ENCODE data around the gene HLA-DQA2. TPM values are rescaled to one million over a fixed set of nuclear protein-coding genes. Genes with fewer than 3 reads are reported as not detected.

Gene HLA-DQA2
- total RNA-seq, 1 experiment from 2014 or later = not detected

Other genes starting within 250 kb of the HLA-DQA2 start
- gene HLA-DRB5, start 211.1 kb upstream of the HLA-DQA2 start, total RNA-seq (2014; rRNA removed; shearing (Covaris generic)) = not detected in 2 replicates
- not detected in 2 replicates for gene HLA-DRB1, start 151.5 kb upstream of the HLA-DQA2 start, total RNA-seq (2014; rRNA removed; shearing (Covaris generic))
- gene HLA-DQA1, start 104.0 kb upstream of the HLA-DQA2 start, total RNA-seq (2014; rRNA removed; shearing (Covaris generic)) = not detected in 2 replicates
- gene HLA-DQB1, start 74.7 kb upstream of the HLA-DQA2 start, total RNA-seq (2014; rRNA removed; shearing (Covaris generic)) = not detected in 2 replicates
- not detected in 2 replicates for gene HLA-DQB2, start 22.1 kb downstream of the HLA-DQA2 start, total RNA-seq (2014; rRNA removed; shearing (Covaris generic))
- gene HLA-DOB, start 75.6 kb downstream of the HLA-DQA2 start, total RNA-seq (2014; rRNA removed; shearing (Covaris generic)) = 0.10 and 0.28 TPM in 2 replicates
- 17.1 and 17.4 TPM in 2 replicates for gene TAP2, start 97.3 kb downstream of the HLA-DQA2 start, total RNA-seq (2014; rRNA removed; shearing (Covaris generic))
- 0.18 and 0.33 TPM in 2 replicates for gene PSMB8, start 102.7 kb downstream of the HLA-DQA2 start, total RNA-seq (2014; rRNA removed; shearing (Covaris generic))
- 0.43 and 0.81 TPM in 2 replicates for gene TAP1, start 112.3 kb downstream of the HLA-DQA2 start, total RNA-seq (2014; rRNA removed; shearing (Covaris generic))
- 0.18 TPM in 1 of 2 replicates, not detected in the other for gene PSMB9, start 112.8 kb downstream of the HLA-DQA2 start, total RNA-seq (2014; rRNA removed; shearing (Covaris generic))
- not detected in 2 replicates for gene HLA-DMB, start 199.6 kb downstream of the HLA-DQA2 start, total RNA-seq (2014; rRNA removed; shearing (Covaris generic))
- gene HLA-DMA, start 211.7 kb downstream of the HLA-DQA2 start, total RNA-seq (2014; rRNA removed; shearing (Covaris generic)) = 0.14 and 0.51 TPM in 2 replicates
- 178 and 199 TPM in 2 replicates for gene BRD2, start 227.2 kb downstream of the HLA-DQA2 start, total RNA-seq (2014; rRNA removed; shearing (Covaris generic))

Data from SJCRH30 (cell line).